Suprapubic skin (tissue), 4 donors: ENCODE measurements around the gene NF1. TPM values are rescaled to one million over a fixed set of nuclear protein-coding genes. Genes with fewer than 3 reads are reported as not detected.
"Not testable (repeated sequence)": the region's sequence is repeated elsewhere in the genome, so short reads cannot be mapped to it uniquely, and the experiment has no call there.

ENCODE experiments used
- DNase-seq, 2 donors: peaks; one replicate each; pipeline ENCODE4 v3.0.0-alpha.2; 2019; ENCODE audit warnings: low spot score in 2 of 2
- H3K27ac ChIP-seq: fragments of 200-600 bp; sonication (generic); one replicate; pipeline ENCODE4 v1.5.1; 2019
- H3K27me3 ChIP-seq: fragments of 200-600 bp; sonication (generic); one replicate; pipeline ENCODE4 v1.5.1; 2019
- H3K36me3 ChIP-seq: fragments of 200-600 bp; sonication (generic); one replicate; pipeline ENCODE4 v1.5.1; 2019
- H3K4me1 ChIP-seq: fragments of 200-600 bp; sonication (generic); one replicate; pipeline ENCODE4 v1.5.1; 2019
- H3K4me3 ChIP-seq: fragments of 200-600 bp; sonication (generic); one replicate; pipeline ENCODE4 v1.5.1; 2019; ENCODE audit warnings: mild to moderate bottlenecking
- H3K9me3 ChIP-seq: fragments of 200-600 bp; sonication (generic); one replicate; pipeline ENCODE4 v1.5.1; 2019
- CTCF ChIP-seq, 2 donors: fragments of 200-600 bp in 1 of 2; fragments of 450-650 bp in 1 of 2; sonication (generic) in 1 of 2; IDR thresholded peaks; one replicate each; pipeline ENCODE4 v1.5.1; 2016 to 2019; ENCODE audit warnings: antibody characterized with exemption in 2 of 2, mild to moderate bottlenecking in 1 of 2, moderate library complexity in 1 of 2
- EP300 ChIP-seq: sonication (generic); formaldehyde crosslinking; IDR thresholded peaks from one replicate; pipeline ENCODE4 v1.6.1; 2017; ENCODE audit warnings: antibody characterized with exemption
- POLR2A ChIP-seq, 2 donors: fragments of 450-650 bp; IDR thresholded peaks; one replicate each; pipeline ENCODE4 v1.6.1; 2017; ENCODE audit warnings: antibody characterized with exemption in 2 of 2, mild to moderate bottlenecking in 2 of 2, moderate library complexity in 2 of 2
- POLR2AphosphoS5 ChIP-seq, 3 donors: sonication (generic); formaldehyde crosslinking; IDR thresholded peaks; one replicate each; pipeline ENCODE4 v1.6.1; 2017; ENCODE audit warnings: antibody characterized with exemption in 3 of 3
- WGBS: methylation state at CpG from one replicate; pipeline ENCODE4 v1.1.5; 2018; 5-methylcytosine and 5-hydroxymethylcytosine counted together
- total RNA-seq, 4 donors: library from RNA; depleted of rRNA; stranded (reverse); fragments of >200 nt; gene quantifications; one replicate each; pipeline ENCODE4 v1.1.0, GENCODE V29; 2016

The NF1 gene
- total RNA-seq, 4 donors from 2014 or later = 32.3 to 113 (median 45.4) TPM

- no peaks in the 10 kb centered on the region for H3K9me3 ChIP-seq
- no peak overlapping the region for H3K4me3 ChIP-seq
- TF ChIP-seq EP300 (no peak), POLR2AphosphoS5 (IDR thresholded peaks at IDR 0.05) (no peak), CTCF (IDR thresholded peaks at IDR 0.05) (no peak), POLR2A (IDR thresholded peaks at IDR 0.05) (no peak)
- no peak for DNase-seq
- no peaks in the 10 kb centered on the region for H3K27me3 ChIP-seq
- 96% methylated on average over 2 of the region's 2 CpGs for WGBS
- peaks cover 7% of the 10 kb centered on the region for H3K36me3 ChIP-seq
- H3K27ac ChIP-seq = no peak overlapping the region
- H3K4me1 ChIP-seq = no peaks in the 10 kb centered on the region
These were observed 186.3 kb downstream of the NF1 start for GRCh38 chr17:31281061-31281460.

DNA sequence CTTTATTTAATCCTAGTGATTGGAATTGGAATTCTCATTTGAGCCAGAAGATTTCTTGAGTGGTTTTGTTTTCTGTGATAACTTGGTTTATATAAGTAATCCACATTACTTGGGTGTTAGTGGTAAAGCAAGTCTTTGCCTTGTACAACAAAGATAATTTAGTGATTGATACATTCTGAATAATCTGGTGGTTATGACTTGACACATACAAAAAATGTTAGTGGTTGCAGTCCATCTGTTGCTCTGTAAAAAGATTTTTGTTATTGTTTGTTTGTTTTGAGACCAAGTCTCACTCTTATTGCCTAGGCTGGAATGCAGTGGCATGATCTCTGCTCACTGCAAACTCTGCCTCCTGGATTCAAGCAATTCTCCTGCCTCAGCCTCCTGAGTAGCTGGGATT is 189.1 kb downstream of the NF1 start:
- no peak for TF ChIP-seq EP300
- Histone ChIP-seq H3K4me3 (no peak overlapping the region), H3K27me3 (no peaks in the 10 kb centered on the region), H3K9me3 (no peaks in the 10 kb centered on the region), H3K27ac (no peak overlapping the region), H3K4me1 (no peaks in the 10 kb centered on the region), H3K36me3 (peaks cover 7% of the 10 kb centered on the region)
- DNase-seq = no peak

- Histone ChIP-seq H3K27ac (no peak overlapping the region), H3K4me1 (no peaks in the 10 kb centered on the region), H3K36me3 (peaks cover 7% of the 10 kb centered on the region), H3K4me3 (no peak overlapping the region), H3K9me3 (no peaks in the 10 kb centered on the region), H3K27me3 (no peaks in the 10 kb centered on the region)
- 88% methylated on average over 1 of the region's 1 CpG for WGBS
- DNase-seq = no peak
- TF ChIP-seq CTCF (IDR thresholded peaks at IDR 0.05) (no peak), POLR2A (IDR thresholded peaks at IDR 0.05) (no peak), EP300 (no peak), POLR2AphosphoS5 (IDR thresholded peaks at IDR 0.05) (no peak)
These were observed 191.8 kb downstream of the NF1 start for GRCh38 chr17:31286587-31286986.

- WGBS = 100% methylated on average over 1 of the region's 1 CpG
- not testable (repeated sequence) for H3K4me3 ChIP-seq, H3K36me3 ChIP-seq, H3K4me1 ChIP-seq, H3K9me3 ChIP-seq, H3K27ac ChIP-seq, H3K27me3 ChIP-seq, DNase-seq
These were observed 193.2 kb downstream of the NF1 start for GRCh38 chr17:31287932-31288331.

DNA sequence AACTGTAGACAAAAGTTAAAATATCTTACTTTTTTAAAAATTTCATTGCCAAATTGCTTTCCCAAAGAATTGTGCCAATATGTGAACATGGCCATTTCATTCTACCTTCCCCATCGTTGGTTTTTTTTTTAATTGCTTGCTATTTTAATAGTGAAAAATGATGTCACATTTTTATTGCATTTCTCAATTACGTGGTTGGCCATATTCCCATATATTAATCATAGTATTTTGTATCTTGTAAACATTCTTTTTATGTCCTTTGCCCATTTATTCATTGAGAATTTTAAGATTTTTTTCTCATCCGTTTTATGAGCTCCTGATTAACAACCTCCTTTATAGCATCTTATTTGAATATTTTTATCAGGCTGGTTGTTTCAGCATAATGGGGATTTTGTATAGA is 195.0 kb downstream of the NF1 start:
- Histone ChIP-seq H3K27me3 (no peaks in the 10 kb centered on the region), H3K36me3 (peaks cover 5% of the 10 kb centered on the region), H3K27ac (no peak overlapping the region), H3K4me3 (no peak overlapping the region), H3K9me3 (no peaks in the 10 kb centered on the region), H3K4me1 (no peaks in the 10 kb centered on the region)
- WGBS = 39% methylated on average over 3 of the region's 3 CpGs
- TF ChIP-seq CTCF (IDR thresholded peaks at IDR 0.05) (no peak), POLR2A (IDR thresholded peaks at IDR 0.05) (no peak), POLR2AphosphoS5 (IDR thresholded peaks at IDR 0.05) (no peak), EP300 (no peak)
- DNase-seq = no peak

DNA sequence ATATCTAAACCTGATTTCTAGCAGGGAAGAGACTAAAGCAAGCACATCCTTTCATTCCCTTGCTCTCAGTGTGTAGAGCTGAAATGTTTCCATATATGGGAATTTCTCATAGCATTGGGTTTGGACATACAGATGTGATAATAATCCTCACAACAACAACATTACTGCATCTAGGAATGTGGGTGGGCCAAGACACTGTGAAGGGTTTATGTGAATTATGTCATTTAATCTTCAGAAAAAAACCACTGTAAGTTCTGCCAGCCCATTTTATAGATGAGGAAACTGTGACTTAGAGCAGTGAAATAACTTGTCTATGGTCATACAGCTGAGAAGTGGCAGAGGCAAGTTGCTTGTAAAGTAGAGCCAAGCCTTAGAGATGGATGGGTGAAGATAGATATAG is 197.0 kb downstream of the NF1 start:
- Histone ChIP-seq H3K9me3 (no peaks in the 10 kb centered on the region), H3K4me1 (peaks cover 3% of the 10 kb centered on the region), H3K4me3 (no peak overlapping the region), H3K36me3 (peaks cover 3% of the 10 kb centered on the region), H3K27me3 (no peaks in the 10 kb centered on the region), H3K27ac (no peak overlapping the region)
- TF ChIP-seq EP300 = no peak
- TF ChIP-seq POLR2A (IDR thresholded peaks at IDR 0.05) = no peak
- no peak for TF ChIP-seq POLR2AphosphoS5 (IDR thresholded peaks at IDR 0.05)
- TF ChIP-seq CTCF (IDR thresholded peaks at IDR 0.05) = no peak
- no peak for DNase-seq
